Adrenal gland (tissue), 5 donors: ENCODE data around the gene TMEM125.

ENCODE experiments used
- CTCF ChIP-seq, 6 experiments: fragments of 450-650 bp in 4 of 6; fragments of 200-600 bp in 2 of 6; sonication (generic) in 1 of 6; IDR thresholded peaks; 1 replicate in 5 of 6; 2 replicates in 1 of 6; pipeline versions ENCODE4 v1.5.1 to v1.8.0; 2016 to 2021; ENCODE audit warnings: antibody characterized with exemption in 6 of 6, mild to moderate bottlenecking in 2 of 6, moderate library complexity in 1 of 6
- POLR2A ChIP-seq, 2 donors: fragments of 450-650 bp; IDR thresholded peaks; one replicate each; pipeline ENCODE4 v1.6.1; 2017; ENCODE audit warnings: antibody characterized with exemption in 2 of 2, mild to moderate bottlenecking in 2 of 2, moderate library complexity in 1 of 2
- donor health status: DM: no; HTN: no; CAD: no.

GRCh38 chr1:43267818-43268425, 1.9 kb upstream of the TMEM125 start:
- TF ChIP-seq CTCF (IDR thresholded peaks at IDR 0.05) = no peak
- no peak for TF ChIP-seq POLR2A (IDR thresholded peaks at IDR 0.05)
